H1 (cell line): ENCODE results near the gene CMTM1. TPM values are rescaled to one million over a fixed set of nuclear protein-coding genes. Genes with fewer than 3 reads are reported as not detected.

Experiments used
- CTCF ChIA-PET: fragments of 300-600 bp; sonication (Branson Sonifier 250); formaldehyde crosslinking; loops from one replicate; lab custom pipeline; 2021; ENCODE audit not compliant: partially characterized antibody; lab: Charles Lee
- POLR2A ChIA-PET: fragments of 300-600 bp; sonication (Branson Sonifier 250); formaldehyde crosslinking; loops from one replicate; lab custom pipeline; 2021; ENCODE audit warnings: inconsistent platforms; ENCODE audit not compliant: partially characterized antibody; lab: Charles Lee
- DNase-seq, 2 experiments: peaks; one replicate each; pipeline versions ENCODE4 v3.0.0 to v3.0.0-alpha.2; 2010 to 2022; ENCODE audit warnings: low spot score in 2 of 2, low read depth in 1 of 2, mixed read lengths in 1 of 2
- FAIRE-seq: peaks from 2 replicates; lab custom pipeline; 2011; peaks lifted over from hg19 to GRCh38; lab: Jason Lieb, UNC
- H2AFZ ChIP-seq: 2 replicates; pipeline ENCODE4 v1.8.1; 2012; ENCODE audit warnings: low read length, inconsistent platforms
- H2AK5ac ChIP-seq: 2 replicates; pipeline ENCODE4 v1.6.1; 2013; ENCODE audit warnings: low read depth, low read length
- H2BK120ac ChIP-seq: replicated peaks from 2 replicates; pipeline ENCODE3; 2013; ENCODE audit warnings: low read depth, low read length, inconsistent platforms
- H2BK12ac ChIP-seq: 2 replicates; pipeline ENCODE4 v1.6.1; 2013; ENCODE audit warnings: low read depth, low read length
- H2BK15ac ChIP-seq: 2 replicates; pipeline ENCODE4 v1.6.1; 2013; ENCODE audit warnings: low read length
- H2BK20ac ChIP-seq: 2 replicates; pipeline ENCODE4 v1.6.1; 2013; ENCODE audit warnings: low read length
- H2BK5ac ChIP-seq: 2 replicates; pipeline ENCODE4 v1.6.1; 2013; ENCODE audit warnings: low read depth, low read length
- H3K14ac ChIP-seq: 2 replicates; pipeline ENCODE4 v1.6.1; 2013; ENCODE audit warnings: inconsistent platforms; ENCODE audit not compliant: insufficient read length
- H3K18ac ChIP-seq: 2 replicates; pipeline ENCODE4 v1.6.1; 2013; ENCODE audit warnings: low read length; ENCODE audit errors: extremely low read depth
- H3K23ac ChIP-seq: 2 replicates; pipeline ENCODE4 v1.6.1; 2013; ENCODE audit warnings: inconsistent platforms; ENCODE audit not compliant: insufficient read length
- H3K23me2 ChIP-seq: 2 replicates; pipeline ENCODE4 v1.6.1; 2013; ENCODE audit warnings: low read depth, low read length
- H3K27ac ChIP-seq: 2 replicates; pipeline ENCODE4 v1.6.1; 2011; ENCODE audit warnings: low read depth, low read length, inconsistent platforms
- H3K27me3 ChIP-seq, 4 experiments: replicated peaks in 1 of 4; 1 replicate in 1 of 4; 2 replicates in 3 of 4; pipeline versions ENCODE4 v1.6.1 to v1.8.1; 2011 to 2013; ENCODE audit warnings: low read length in 3 of 4, mild to moderate bottlenecking in 3 of 4, inconsistent platforms in 2 of 4, mixed read lengths in 2 of 4, moderate library complexity in 1 of 4; ENCODE audit not compliant: control insufficient read depth in 3 of 4, insufficient read depth in 3 of 4; ENCODE audit errors: extremely low read depth in 1 of 4
- H3K36me3 ChIP-seq, 4 experiments: 2 replicates each; pipeline versions ENCODE4 v1.6.1 to v1.8.1; 2011 to 2013; ENCODE audit warnings: mild to moderate bottlenecking in 4 of 4, low read length in 3 of 4, moderate library complexity in 2 of 4, control low read depth in 1 of 4, inconsistent platforms in 1 of 4; ENCODE audit not compliant: insufficient read depth in 4 of 4, control insufficient read depth in 2 of 4
- H3K4ac ChIP-seq: replicated peaks from 2 replicates; pipeline ENCODE3; 2013; ENCODE audit warnings: low read length, low read depth, mixed read lengths, inconsistent platforms; ENCODE audit not compliant: insufficient read length
- H3K4me1 ChIP-seq, 4 experiments: replicated peaks in 1 of 4; 1 replicate in 1 of 4; 2 replicates in 3 of 4; pipeline versions ENCODE4 v1.6.1 to v1.8.1; 2011 to 2013; ENCODE audit warnings: low read length in 3 of 4, inconsistent platforms in 2 of 4, mixed read lengths in 1 of 4; ENCODE audit not compliant: insufficient read depth in 4 of 4, control insufficient read depth in 3 of 4
- H3K4me2 ChIP-seq, 2 experiments: 2 replicates each; pipeline versions ENCODE4 v1.6.1 to v1.8.1; 2011 to 2013; ENCODE audit warnings: low read depth in 2 of 2, low read length in 2 of 2, control low read depth in 1 of 2, inconsistent platforms in 1 of 2, mild to moderate bottlenecking in 1 of 2; ENCODE audit not compliant: insufficient read depth in 1 of 2
- H3K4me3 ChIP-seq, 4 experiments: fragments of 200-600, 300-600 bp in 1 of 4; sonication (generic), shearing (Covaris generic), sonication (Bioruptor Twin) in 1 of 4; 2 replicates each; pipeline versions ENCODE4 v1.5.1 to v1.8.1; 2011 to 2016; ENCODE audit warnings: low read length in 4 of 4, low read depth in 3 of 4, control low read depth in 2 of 4, inconsistent platforms in 2 of 4, mild to moderate bottlenecking in 2 of 4, mixed read lengths in 1 of 4, moderate library complexity in 1 of 4; ENCODE audit not compliant: insufficient read depth in 2 of 4; ENCODE audit errors: extremely low read depth in 1 of 4
- H3K56ac ChIP-seq: replicated peaks from 2 replicates; pipeline ENCODE3; 2013; ENCODE audit warnings: low read depth, mild to moderate bottlenecking, mixed read lengths, low read length, inconsistent platforms; ENCODE audit not compliant: insufficient read length
- H3K79me1 ChIP-seq: 2 replicates; pipeline ENCODE4 v1.6.1; 2013; ENCODE audit warnings: low read depth, low read length, control low read depth
- H3K79me2 ChIP-seq, 2 experiments: 2 replicates each; pipeline versions ENCODE4 v1.6.1 to v1.8.1; 2012 to 2013; ENCODE audit warnings: low read length in 2 of 2, mild to moderate bottlenecking in 2 of 2, inconsistent platforms in 1 of 2; ENCODE audit not compliant: insufficient read depth in 2 of 2, control insufficient read depth in 1 of 2
- H3K9ac ChIP-seq, 4 experiments: replicated peaks in 1 of 4; 1 replicate in 1 of 4; 2 replicates in 3 of 4; pipeline versions ENCODE4 v1.6.1 to v1.8.1; 2011 to 2013; ENCODE audit warnings: low read depth in 3 of 4, low read length in 3 of 4, control low read depth in 2 of 4, mild to moderate bottlenecking in 2 of 4, moderate library complexity in 2 of 4, inconsistent platforms in 1 of 4; ENCODE audit errors: extremely low read depth in 1 of 4
- H3K9me3 ChIP-seq, 2 experiments: 2 replicates each; pipeline versions ENCODE4 v1.6.1 to v1.8.1; 2012 to 2013; ENCODE audit warnings: mild to moderate bottlenecking in 2 of 2, moderate library complexity in 2 of 2, control low read depth in 1 of 2, inconsistent platforms in 1 of 2, low read depth in 1 of 2, low read length in 1 of 2, mixed read lengths in 1 of 2; ENCODE audit not compliant: insufficient read depth in 2 of 2
- H4K20me1 ChIP-seq, 2 experiments: replicated peaks in 1 of 2; 2 replicates each; pipeline versions ENCODE3 to v1.8.1; 2011 to 2013; ENCODE audit warnings: inconsistent platforms in 2 of 2, low read length in 2 of 2, mild to moderate bottlenecking in 1 of 2; ENCODE audit not compliant: insufficient read depth in 2 of 2, control insufficient read depth in 1 of 2
- H4K5ac ChIP-seq: 2 replicates; pipeline ENCODE4 v1.6.1; 2013; ENCODE audit warnings: low read length, low read depth, mixed read lengths, inconsistent platforms; ENCODE audit not compliant: insufficient read length
- H4K8ac ChIP-seq: 2 replicates; pipeline ENCODE4 v1.8.0; 2013; ENCODE audit warnings: mild to moderate bottlenecking, moderate library complexity, low read length, inconsistent platforms; ENCODE audit not compliant: insufficient read depth; ENCODE audit errors: extremely low read depth
- H4K91ac ChIP-seq: replicated peaks from 2 replicates; pipeline ENCODE3; 2013; ENCODE audit warnings: low read length, mixed read lengths, inconsistent platforms; ENCODE audit not compliant: insufficient read length
- BACH1 ChIP-seq: IDR thresholded peaks from 2 replicates; pipeline ENCODE4 v1.6.1; 2012; ENCODE audit warnings: low read length, improper control_type of control experiment
- CHD2 ChIP-seq: IDR thresholded peaks from 2 replicates; pipeline ENCODE4 v1.6.1; 2012; ENCODE audit warnings: low read length, improper control_type of control experiment
- CREB1 ChIP-seq: IDR thresholded peaks from 2 replicates; pipeline ENCODE4 v1.6.1; 2012; ENCODE audit warnings: inconsistent platforms
- E2F6 ChIP-seq: IDR thresholded peaks from 2 replicates; pipeline ENCODE4 v1.6.1; 2012; ENCODE audit warnings: inconsistent platforms
- NRF1 ChIP-seq: IDR thresholded peaks from 2 replicates; pipeline ENCODE4 v1.6.1; 2011; ENCODE audit warnings: mild to moderate bottlenecking, low read depth, low read length, improper control_type of control experiment
- SAP30 ChIP-seq: fragments of 300-600 bp; sonication (generic); IDR thresholded peaks from 2 replicates; pipeline ENCODE4 v1.7.1; 2012; ENCODE audit warnings: low read length, moderate library complexity, mild to moderate bottlenecking, inconsistent platforms; ENCODE audit not compliant: insufficient read depth, insufficient replicate concordance
- SIN3A ChIP-seq, 2 experiments: IDR thresholded peaks in 1 of 2; conservative IDR thresholded peaks in 1 of 2; 2 replicates each; pipeline ENCODE4 v1.6.1; 2011 to 2012; ENCODE audit warnings: low read length in 2 of 2, improper control_type of control experiment in 1 of 2, low read depth in 1 of 2, mild to moderate bottlenecking in 1 of 2
- SIRT6 ChIP-seq: IDR thresholded peaks from one replicate; pipeline ENCODE4 v1.7.1; 2012; ENCODE audit warnings: low read length, inconsistent platforms
- TEAD4 ChIP-seq: IDR thresholded peaks from 2 replicates; pipeline ENCODE4 v1.6.1; 2012; ENCODE audit warnings: low read depth, low read length, inconsistent platforms, mixed read lengths
- YY1 ChIP-seq: IDR thresholded peaks from 2 replicates; pipeline ENCODE4 v1.6.1; 2011; ENCODE audit warnings: low read depth, mild to moderate bottlenecking, low read length
- WGBS, 2 experiments: shearing (Covaris generic) in 1 of 2; methylation state at CpG; one replicate each; pipeline versions ENCODE4 v1.1.6 to v1.1.7; 2013 to 2015; ENCODE audit warnings: low lambda C conversion rate in 2 of 2, mixed read lengths in 2 of 2, inconsistent platforms in 1 of 2, low coverage in 1 of 2, missing lambda C conversion rate in 1 of 2; ENCODE audit not compliant: insufficient replicate concordance in 2 of 2, insufficient coverage in 1 of 2, insufficient read length in 1 of 2; ENCODE audit errors: extremely low coverage in 1 of 2, missing lambda C conversion rate in 1 of 2; 5-methylcytosine and 5-hydroxymethylcytosine counted together
- polyA plus RNA-seq, 7 experiments: library from polyadenylated mRNA; depleted of rRNA in 3 of 7; stranded (reverse) in 5 of 7; unstranded in 2 of 7; fragments of >200 nt in 5 of 7; fragments of 200-250 nt in 2 of 7; gene quantifications; 1 replicate in 5 of 7; 2 replicates in 1 of 7; 4 replicates in 1 of 7; pipeline versions ENCODE4 v1.2.1 to v1.2.3, GENCODE V29; 2011 to 2013; ENCODE audit warnings: missing spikeins in 2 of 7, mixed read lengths in 2 of 7
- total RNA-seq: library from RNA; stranded (reverse); fragmentation: NEBNext Ultra II Directional; extraction: Animal tissue kit (Norgen Biotek cat#: 25700); gene quantifications from 2 replicates; pipeline ENCODE4 v1.2.1, GENCODE V29; 2021

The CMTM1 gene
- total and polyA plus RNA-seq, 2 of the 8 experiments (the other 6 are each of a cell fraction or from before 2014, with no cell fraction given) = 1.2 to 2.0 TPM

- Histone ChIP-seq H2BK12ac (peak overlapping the region; percentile 60; the same call in 1 of the 2 replicates), H3K9ac (no peak overlapping the region), H3K4me3 (no peak overlapping the region), H4K20me1 (peaks cover 1 to 13% of the 10 kb centered on the region in 2 experiments), H3K4me1 (peaks cover 0 to 27% (median 13%) of the 10 kb centered on the region in 4 experiments; a peak in 6 of 7 replicates), H3K56ac (no peak overlapping the region), H3K79me1 (peaks cover 5% of the 10 kb centered on the region; the same call in 1 of the 2 replicates), H4K5ac (no peak overlapping the region), H4K91ac (peak overlapping the region; percentile 29), H3K79me2 (peaks cover 0 to 3% of the 10 kb centered on the region in 2 experiments; a peak in 2 of 4 replicates), H3K4ac (no peak overlapping the region), H2BK15ac (no peak overlapping the region), H2AK5ac (0 out of 2 replicates have a peak overlapping the region, but pooled peaks have one; percentile 29), H3K9me3 (no peaks in the 10 kb centered on the region), H3K18ac (peak overlapping the region; percentile 33), H3K4me2 (0 out of 4 replicates have a peak overlapping the region, but pooled peaks of 1 of the 2 experiments have one; percentile 10), H3K36me3 (peaks cover 5 to 22% (median 14%) of the 10 kb centered on the region in 4 experiments; a peak in 6 of 8 replicates), H3K23ac (no peak overlapping the region), H3K27ac (no peak overlapping the region), H2BK120ac (no peak overlapping the region), H3K27me3 (no peaks in the 10 kb centered on the region), H2AFZ (no peak overlapping the region), H4K8ac (no peak overlapping the region), H3K23me2 (peaks cover 5% of the 10 kb centered on the region), H2BK5ac (peak overlapping the region; percentile 1; the same call in 1 of the 2 replicates), H2BK20ac (no peak overlapping the region), H3K14ac (no peak overlapping the region)
- WGBS, 2 experiments = 43% methylated on average over 17 of the region's 17 CpGs; no CpG with 5 or more reads in 1 of the 2 experiments
- ChIA-PET CTCF (interaction anchor here (0.5 to 6.4 kb wide), 39 partner anchors 9 to 266 kb away, joined by 3 to 57 read pairs (median 5); partner anchors contain the start of genes CKLF and DYNC1LI2), POLR2A (interaction anchor here (1.0 to 2.9 kb wide), 8 partner anchors 10 to 108 kb away, joined by 3 to 11 read pairs (median 4); partner anchors contain the start of genes CKLF and CMTM4)
- peak; percentile 79 for FAIRE-seq
- peak; percentile 78 to 96 for DNase-seq
- TF ChIP-seq BACH1 (peak; percentile 58), SIRT6 (no peak), SIN3A (conservative IDR thresholded peaks at IDR 0.05 in 1 of 2, IDR thresholded peaks at IDR 0.05 in 1 of 2; ENCODE audit: low read depth in 1 of 2, low read length in 2 of 2) (peak; percentile 46 to 85; a peak in 1 of 4 replicates), NRF1 (0 out of 2 replicates have a peak, but pooled peaks have one; percentile 9), CREB1 (peak; percentile 18; the same call in 1 of the 2 replicates), SAP30 (peak; percentile 50), YY1 (peak; percentile 28; the same call in 1 of the 2 replicates), E2F6 (peak; percentile 87), TEAD4 (peak; percentile 88), CHD2 (no peak)
These were observed 42.3 kb downstream of the CMTM1 start for GRCh38 chr16:66608241-66609138.
